B cell (primary cell): ENCODE results near the gene RBPJ. TPM values are rescaled to one million over a fixed set of nuclear protein-coding genes. Genes with fewer than 3 reads are reported as not detected.

Experiments
- ATAC-seq: fragments of 200-7000 bp; cut with Tn5 transposase; one replicate; pipeline ENCODE4 v1.10.0; 2021; ENCODE audit warnings: low read depth, mild to moderate bottlenecking, moderate number of reproducible peaks, moderate library complexity
- CTCF ChIA-PET: fragments of 350-600 bp; sonication (Branson Sonifier 250); formaldehyde crosslinking; loops from one replicate; lab custom pipeline; 2021; ENCODE audit warnings: antibody characterized with exemption, inconsistent platforms; lab: Charles Lee
- POLR2A ChIA-PET: fragments of 350-600 bp; sonication (Branson Sonifier 250); formaldehyde crosslinking; loops from one replicate; lab custom pipeline; 2021; ENCODE audit warnings: antibody characterized with exemption; lab: Charles Lee
- DNase-seq: peaks from one replicate; pipeline ENCODE4 v3.0.0; 2013
- H2AFZ ChIP-seq: 2 replicates; pipeline ENCODE4 v1.6.1; 2012; ENCODE audit warnings: mild to moderate bottlenecking, low read depth, low read length; ENCODE audit not compliant: insufficient read depth, poor library complexity, severe bottlenecking
- H3K27ac ChIP-seq, 2 donors: 1 replicate in 1 of 2; 2 replicates in 1 of 2; pipeline ENCODE4 v1.5.1; 2012 to 2013; ENCODE audit warnings: low read length in 2 of 2, mild to moderate bottlenecking in 2 of 2, moderate library complexity in 1 of 2
- H3K27me3 ChIP-seq, 4 experiments: fragments of 200-600 bp in 1 of 4; sonication (generic) in 1 of 4; replicated peaks in 1 of 4; 1 replicate in 2 of 4; 2 replicates in 2 of 4; pipeline versions ENCODE4 v1.6.1 to v1.7.0; 2013 to 2016; ENCODE audit warnings: low read length in 3 of 4, mild to moderate bottlenecking in 2 of 4, mixed read lengths in 1 of 4, moderate library complexity in 1 of 4; ENCODE audit not compliant: insufficient read depth in 4 of 4, control insufficient read depth in 3 of 4; ENCODE audit errors: control extremely low read depth in 1 of 4
- H3K36me3 ChIP-seq, 2 experiments: replicated peaks in 1 of 2; 1 replicate in 1 of 2; 2 replicates in 1 of 2; pipeline versions ENCODE4 v1.6.1 to v1.7.1; 2013; ENCODE audit warnings: low read length in 1 of 2; ENCODE audit not compliant: insufficient read depth in 2 of 2, control insufficient read depth in 1 of 2; ENCODE audit errors: control extremely low read depth in 1 of 2, extremely low read depth in 1 of 2
- H3K4me1 ChIP-seq, 2 donors: fragments of 200-600 bp in 1 of 2; sonication (generic) in 1 of 2; 1 replicate in 1 of 2; 2 replicates in 1 of 2; pipeline versions ENCODE4 v1.5.1 to v1.6.1; 2013 to 2017; ENCODE audit warnings: low read length in 2 of 2; ENCODE audit not compliant: control insufficient read depth in 2 of 2, insufficient read depth in 2 of 2
- H3K4me2 ChIP-seq: replicated peaks from 2 replicates; pipeline ENCODE3; 2012; ENCODE audit warnings: mild to moderate bottlenecking, low read depth, low read length; ENCODE audit not compliant: poor library complexity, severe bottlenecking
- H3K4me3 ChIP-seq, 5 experiments: fragments of 200-600 bp in 1 of 5; sonication (generic) in 1 of 5; 1 replicate in 3 of 5; 2 replicates in 2 of 5; pipeline versions ENCODE4 v1.5.1 to v1.7.0; 2011 to 2016; ENCODE audit warnings: low read length in 4 of 5, mild to moderate bottlenecking in 4 of 5, low read depth in 2 of 5, control low read depth in 1 of 5, moderate library complexity in 1 of 5; ENCODE audit not compliant: insufficient read depth in 1 of 5; ENCODE audit errors: control extremely low read depth in 1 of 5, extremely low read depth in 1 of 5
- H3K79me2 ChIP-seq: fragments of 200-600 bp; sonication (generic); one replicate; pipeline ENCODE4 v1.6.0; 2016; ENCODE audit warnings: low read length; ENCODE audit not compliant: control insufficient read depth, insufficient read depth
- H3K9ac ChIP-seq: fragments of 200-600 bp; sonication (generic); 2 replicates; pipeline ENCODE4 v1.6.1; 2017; ENCODE audit warnings: mild to moderate bottlenecking, low read length, moderate library complexity
- H3K9me3 ChIP-seq, 3 donors: one replicate each; pipeline versions ENCODE4 v1.6.1 to v1.7.1; 2013; ENCODE audit warnings: low read length in 2 of 3; ENCODE audit not compliant: control insufficient read depth in 2 of 3, insufficient read depth in 1 of 3; ENCODE audit errors: control extremely low read depth in 1 of 3
- H4K20me1 ChIP-seq: 2 replicates; pipeline ENCODE4 v1.6.0; 2012; ENCODE audit warnings: mild to moderate bottlenecking, low read length; ENCODE audit not compliant: insufficient read depth, control insufficient read depth, poor library complexity, severe bottlenecking
- H3K27ac Mint-ChIP-seq: one replicate; pipeline ENCODE4 v1.8.0; 2021; ENCODE audit warnings: mixed read lengths
- H3K27me3 Mint-ChIP-seq: one replicate; pipeline ENCODE4 v1.8.0; 2021; ENCODE audit warnings: mixed read lengths
- H3K4me1 Mint-ChIP-seq: one replicate; pipeline ENCODE4 v1.8.0; 2021; ENCODE audit warnings: mixed read lengths
- H3K4me3 Mint-ChIP-seq: one replicate; pipeline ENCODE4 v1.8.0; 2021; ENCODE audit warnings: mixed read lengths
- H3K9me3 Mint-ChIP-seq: one replicate; pipeline ENCODE4 v1.8.0; 2022; ENCODE audit warnings: mixed read lengths; ENCODE audit not compliant: insufficient read depth
- CTCF ChIP-seq: fragments of 200-600 bp; IDR thresholded peaks from one replicate; pipeline ENCODE4 v1.8.0; 2022; ENCODE audit warnings: antibody characterized with exemption, mild to moderate bottlenecking
- EZH2 ChIP-seq: IDR thresholded peaks from 2 replicates; pipeline ENCODE4 v1.6.1; 2012; ENCODE audit warnings: borderline replicate concordance, low read depth, mild to moderate bottlenecking, moderate library complexity, low read length; ENCODE audit not compliant: insufficient read depth, poor library complexity, severe bottlenecking
- WGBS: methylation state at CpG from one replicate; pipeline ENCODE4 v1.1.5; 2013; ENCODE audit warnings: missing lambda C conversion rate; ENCODE audit not compliant: insufficient coverage; 5-methylcytosine and 5-hydroxymethylcytosine counted together
- intact Hi-C: fragments of 100-400 bp; cut with micrococcal nuclease; formaldehyde crosslinking; loops from one replicate; pipeline ENCODE4 v1.10.0; 2022
- polyA plus RNA-seq: library from polyadenylated mRNA; depleted of rRNA; stranded (reverse); fragments of >200 nt; gene quantifications from 2 replicates; pipeline ENCODE4 v1.2.3, GENCODE V29; 2012
- total RNA-seq, 2 donors: library from RNA; stranded (reverse); fragments of 120-200 nt in 1 of 2; gene quantifications; 1 replicate in 1 of 2; 2 replicates in 1 of 2; pipeline versions ENCODE4 v1.2.3 to v1.2.4, GENCODE V29; 2013 to 2022

The RBPJ gene
- total and polyA plus RNA-seq, 2 donors (not counting 1 experiment from before 2014, with no cell fraction given): 10.6 to 50.1 TPM

DNA sequence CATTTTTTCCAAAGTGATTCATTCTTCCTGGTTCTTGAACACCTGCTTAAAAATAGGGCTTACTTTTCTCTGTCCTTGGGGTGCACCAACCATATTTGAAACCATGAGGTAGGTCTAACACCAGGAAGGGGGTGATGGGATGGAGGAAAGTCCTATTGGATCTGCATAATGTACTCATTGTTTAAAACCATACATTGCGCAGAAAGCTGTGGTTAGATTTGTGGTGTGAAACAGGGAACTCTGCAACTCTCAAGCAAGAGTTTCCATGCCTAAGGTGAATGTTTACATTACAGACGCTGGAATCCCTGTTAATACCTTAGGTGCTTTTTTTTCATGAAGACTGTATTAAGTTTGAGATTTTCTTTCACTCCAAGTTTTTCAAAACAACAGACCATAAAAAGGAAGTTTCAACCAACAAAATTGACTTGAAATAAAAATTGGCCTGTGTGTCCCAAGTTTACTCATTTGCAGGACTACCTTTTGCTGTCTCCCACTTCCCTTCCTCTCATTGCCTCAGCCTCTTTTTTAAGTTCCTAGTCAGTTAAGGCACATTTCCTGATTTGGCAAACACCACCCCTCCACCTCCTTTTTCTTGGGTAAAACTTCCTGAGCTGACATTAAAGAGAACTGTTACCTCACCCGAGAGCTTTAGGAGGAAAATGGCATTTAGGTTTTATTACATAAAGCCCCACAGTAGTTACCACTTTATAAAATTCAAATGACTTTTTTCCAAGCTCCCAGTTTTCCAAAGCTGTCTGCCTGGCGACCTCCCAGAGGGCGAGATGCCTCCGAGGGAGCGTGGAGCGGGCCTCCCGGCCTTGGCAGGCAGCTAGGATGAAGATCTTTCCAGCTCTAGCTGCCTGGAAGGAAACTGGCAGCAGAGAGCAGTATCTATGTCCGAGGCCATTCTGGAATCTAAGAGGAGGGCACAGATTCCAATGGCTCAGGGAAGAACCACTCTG, 47.9 kb upstream of the RBPJ start:
- no peak overlapping the region for H3K27ac Mint-ChIP-seq
- H3K36me3 ChIP-seq: no peaks in the 10 kb centered on the region
- no peaks in the 10 kb centered on the region for H3K9me3 Mint-ChIP-seq
- no peak overlapping the region for H3K27ac ChIP-seq
- CTCF ChIA-PET: no interaction called here
- H3K9me3 ChIP-seq: no peaks in the 10 kb centered on the region
- ATAC-seq (no peak), DNase-seq (no peak)
- no peak overlapping the region for H3K9ac ChIP-seq
- intact Hi-C loops: no loop called here
- POLR2A ChIA-PET: interaction anchor here (0.6 kb wide), 1 partner anchor 710 kb away, joined by 4 read pairs; no protein-coding TSS in a partner anchor
- H3K4me3 ChIP-seq: no peak overlapping the region
- H3K4me1 ChIP-seq: no peaks in the 10 kb centered on the region
- no peaks in the 10 kb centered on the region for H3K27me3 ChIP-seq
- TF ChIP-seq CTCF (no peak), EZH2 (no peak)
- WGBS: 82% methylated on average over 7 of the region's 10 CpGs
- no peaks in the 10 kb centered on the region for H3K4me1 Mint-ChIP-seq
- H3K4me3 Mint-ChIP-seq: no peak overlapping the region
- H2AFZ ChIP-seq: no peak overlapping the region
- no peak overlapping the region for H3K4me2 ChIP-seq
- H3K27me3 Mint-ChIP-seq: peaks cover 10% of the 10 kb centered on the region
- no peaks in the 10 kb centered on the region for H4K20me1 ChIP-seq
- H3K79me2 ChIP-seq: no peaks in the 10 kb centered on the region

DNA sequence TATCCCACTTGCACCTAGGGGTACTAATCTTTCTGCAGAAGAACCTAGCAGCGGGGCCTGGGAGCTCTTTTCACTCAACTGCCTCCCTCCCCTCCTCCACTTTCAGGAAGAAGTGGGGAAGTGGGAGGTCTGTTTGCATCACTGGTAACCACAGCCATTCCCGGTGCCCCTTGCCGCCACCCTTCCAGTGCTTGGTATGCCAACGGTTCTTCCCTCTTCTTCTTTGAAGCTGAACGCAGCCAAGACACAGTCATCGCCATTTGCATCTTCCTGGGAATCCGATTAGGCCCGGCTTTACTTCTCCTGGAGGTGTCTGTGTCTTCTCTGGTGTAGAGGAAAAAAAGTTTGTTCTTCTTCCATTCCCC, 47.2 kb upstream of the RBPJ start:
- H3K27ac ChIP-seq: no peak overlapping the region
- no peak overlapping the region for H3K9ac ChIP-seq
- intact Hi-C loops: no loop called here
- Mint-ChIP-seq H3K9me3 (no peaks in the 10 kb centered on the region), H3K27ac (no peak overlapping the region), H3K4me3 (no peak overlapping the region), H3K27me3 (peaks cover 10% of the 10 kb centered on the region), H3K4me1 (no peaks in the 10 kb centered on the region)
- H3K79me2 ChIP-seq: no peaks in the 10 kb centered on the region
- H2AFZ ChIP-seq: peak overlapping the region; percentile 2
- H3K9me3 ChIP-seq: no peaks in the 10 kb centered on the region
- ChIA-PET CTCF (no interaction called here), POLR2A (no interaction called here)
- no peak overlapping the region for H3K4me2 ChIP-seq
- no peak overlapping the region for H3K4me3 ChIP-seq
- DNase-seq: no peak
- no peaks in the 10 kb centered on the region for H3K4me1 ChIP-seq
- no peaks in the 10 kb centered on the region for H3K36me3 ChIP-seq
- no peak for ATAC-seq
- H4K20me1 ChIP-seq: no peaks in the 10 kb centered on the region
- 8% methylated on average over 3 of the region's 8 CpGs for whole genome bisulfite sequencing
- TF ChIP-seq CTCF (no peak), EZH2 (no peak)
- H3K27me3 ChIP-seq: no peaks in the 10 kb centered on the region
